ENCODE results near the gene HYAL1.

- no peak for TF ChIP-seq YY1 (IDR thresholded peaks at IDR 0.05; ENCODE audit: insufficient read depth, insufficient read length)
- no peak for TF ChIP-seq ZNF274 (IDR thresholded peaks at IDR 0.05; ENCODE audit: low read depth, low read length)
Observed at GRCh38 chr3:50251220-50251619, 52.2 kb downstream of the HYAL1 start.

Data from NT2/D1 (cell line).